Activated CD4-positive, alpha-beta T cell treated with anti-CD3 and anti-CD28 coated beads, Interleukin-2, amount 50 U/mL, for 48 hours (primary cell): ENCODE results near the gene CSNK1G3.
"Not testable (repeated sequence)": the region's sequence is repeated elsewhere in the genome, so short reads cannot be mapped to it uniquely, and the experiment has no call there.

ENCODE experiments used
- DNase-seq, 2 experiments: peaks; one replicate each; pipeline ENCODE4 v3.0.0-alpha.2; 2020

CSNK1G3 gene

DNA sequence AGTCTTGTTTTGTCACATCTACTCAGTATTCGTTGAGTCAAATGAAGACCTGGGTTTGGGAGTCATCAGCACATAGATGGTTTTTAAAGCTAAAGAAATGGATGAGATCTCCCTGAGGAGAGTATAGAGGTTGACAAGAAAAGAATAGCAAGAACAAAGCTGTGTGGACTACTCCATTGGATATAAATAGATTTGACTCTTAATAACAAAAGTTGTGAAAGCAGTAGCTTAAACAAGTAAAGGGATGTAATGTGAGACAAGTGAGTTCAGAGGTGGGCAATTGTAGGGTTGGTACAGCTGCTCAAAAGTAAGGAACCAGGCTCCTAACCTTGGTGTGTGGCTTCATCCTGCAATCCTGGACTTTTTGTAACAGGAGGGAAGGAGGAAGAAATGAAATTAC is 49.3 kb downstream of the CSNK1G3 start:
- no peak for DNase-seq

DNA sequence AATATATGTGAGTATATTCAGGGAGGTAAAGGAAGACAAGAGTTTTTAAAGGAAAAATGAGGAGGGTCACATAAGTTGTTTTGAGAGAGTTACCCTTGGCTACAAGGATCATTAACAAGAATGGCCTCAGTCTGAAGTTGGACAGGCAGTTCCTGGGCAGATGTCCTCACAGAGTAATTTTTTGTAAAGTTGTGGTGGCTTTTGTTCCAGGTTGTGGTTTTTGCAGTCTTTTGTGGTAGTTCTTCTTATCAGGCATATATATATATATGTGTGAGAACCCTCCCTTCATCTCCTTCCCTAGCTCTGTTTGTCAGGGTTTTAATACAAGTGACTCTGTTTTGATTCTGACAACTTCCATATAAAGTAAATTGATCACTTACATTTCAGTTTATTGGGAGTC is 60.0 kb downstream of the CSNK1G3 start:
- no peak for DNase-seq

GRCh38 chr5:123578390-123578789 is 66.4 kb downstream of the CSNK1G3 start:
- DNase-seq, result no peak

DNA sequence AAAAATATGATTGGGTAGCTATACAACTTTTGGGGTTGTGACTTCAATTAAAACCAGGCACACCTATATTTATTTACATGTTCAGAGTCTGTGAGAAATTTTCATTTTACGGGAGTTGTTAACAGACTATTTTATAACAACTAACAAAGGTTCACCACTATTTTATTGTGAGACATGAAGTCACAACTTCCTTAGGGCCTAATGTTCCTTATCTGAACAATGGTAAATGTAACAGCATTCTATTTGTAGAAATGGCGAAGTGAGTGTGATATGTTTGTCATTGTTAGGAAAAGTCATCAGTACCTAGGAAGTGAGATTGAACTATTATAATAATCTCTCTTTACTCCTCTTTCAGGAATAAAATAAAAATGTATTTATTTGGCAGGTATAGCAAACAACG is 67.4 kb downstream of the CSNK1G3 start:
- DNase-seq, result no peak

- no peak for DNase-seq
Observed at GRCh38 chr5:123582550-123583285, 70.7 kb downstream of the CSNK1G3 start.

- no peak for DNase-seq
Observed at GRCh38 chr5:123585871-123586270, 73.9 kb downstream of the CSNK1G3 start.

- DNase-seq, result no peak
Observed at GRCh38 chr5:123594434-123594833, 82.5 kb downstream of the CSNK1G3 start.

GRCh38 chr5:123597018-123597417 is 85.0 kb downstream of the CSNK1G3 start:
- DNase-seq, result no peak

DNA sequence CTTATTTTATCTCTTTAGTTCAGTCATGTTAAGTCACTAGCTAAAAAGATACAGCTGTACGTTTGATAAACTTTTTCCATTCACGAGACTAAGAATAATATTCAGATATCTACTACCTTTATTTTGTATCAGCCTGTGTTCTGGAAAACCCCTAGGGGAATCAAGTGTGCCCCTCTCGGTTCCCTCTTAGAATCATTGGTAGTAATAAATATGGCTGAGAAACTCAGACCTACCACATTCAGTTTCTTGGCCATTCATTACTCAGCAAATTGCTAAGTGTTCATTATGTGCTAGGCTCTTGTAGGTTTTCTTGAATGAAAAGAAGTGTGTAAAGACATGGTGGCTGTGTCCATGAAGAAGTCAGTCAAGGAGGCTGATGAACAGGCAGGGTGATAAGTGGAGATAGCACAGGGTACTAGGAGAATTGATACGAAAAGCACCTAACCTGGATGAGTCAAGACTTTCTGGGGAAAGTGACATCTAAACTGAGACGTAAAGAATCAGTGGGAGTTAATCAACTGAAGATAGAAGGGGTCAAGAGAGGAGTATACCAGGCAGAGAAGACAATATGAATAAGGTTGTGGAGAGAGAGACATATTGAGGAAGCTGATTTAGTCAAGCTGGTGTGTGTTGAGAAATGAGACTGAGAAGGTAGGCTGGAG is 86.2 kb downstream of the CSNK1G3 start:
- no peak for DNase-seq

DNA sequence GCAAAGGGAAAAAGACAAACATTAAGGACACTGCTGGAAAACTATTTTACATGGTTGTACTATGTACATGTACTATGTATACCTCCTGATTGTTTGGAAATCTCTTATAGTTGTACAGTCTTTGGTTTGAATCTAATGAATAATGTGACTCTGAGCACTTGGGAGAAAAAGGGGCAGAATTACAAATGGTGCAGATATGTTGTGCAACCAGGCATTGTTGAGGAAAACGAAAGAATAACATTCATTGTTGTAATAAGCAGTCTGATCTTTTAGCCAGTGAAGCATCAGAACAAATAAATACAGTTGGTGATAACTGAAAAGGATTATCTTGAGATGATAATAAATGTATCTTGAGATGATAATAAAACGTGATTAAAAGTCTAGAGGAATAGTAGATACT is 87.2 kb downstream of the CSNK1G3 start:
- no peak for DNase-seq

- DNase-seq, result no peak
Observed at GRCh38 chr5:123601610-123602009, 89.6 kb downstream of the CSNK1G3 start.

DNA sequence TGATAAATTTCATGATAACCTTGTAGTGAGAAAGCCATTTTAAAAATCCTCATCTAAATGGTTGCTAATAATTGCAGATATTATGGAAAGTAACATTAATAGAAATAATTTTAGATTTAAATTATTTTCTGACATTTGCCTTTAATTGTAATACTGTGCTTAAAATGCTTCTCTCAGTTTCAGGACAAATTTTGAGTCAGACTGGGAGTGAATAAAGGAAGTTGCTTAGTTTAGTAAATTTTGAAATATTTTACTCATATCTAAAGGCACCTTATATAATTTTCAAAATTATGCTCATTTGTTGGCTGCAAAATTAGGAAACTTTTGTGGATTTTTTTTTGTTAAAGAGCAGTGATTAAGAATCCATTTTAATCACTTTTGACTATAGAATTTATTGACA is 93.8 kb downstream of the CSNK1G3 start:
- DNase-seq, result no peak

DNA sequence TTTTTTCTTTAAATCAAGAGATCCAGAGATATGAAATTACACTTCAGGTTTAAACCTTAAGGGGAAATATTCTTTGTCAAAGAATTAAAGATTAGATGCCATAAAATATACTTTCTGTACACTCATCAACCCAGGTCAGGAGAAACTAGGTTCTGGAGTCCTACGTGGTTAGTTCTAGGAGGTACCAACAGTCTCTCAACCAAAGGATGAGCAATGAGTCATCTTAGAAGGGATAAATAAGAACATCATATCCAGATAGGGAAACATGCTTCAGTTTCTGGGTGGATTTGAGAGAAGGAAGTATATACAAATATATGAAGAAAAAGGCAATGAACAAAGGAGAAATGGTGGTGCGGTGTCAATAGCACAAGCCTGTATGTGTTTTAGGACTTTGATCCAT is 98.2 kb downstream of the CSNK1G3 start:
- no peak for DNase-seq

DNA sequence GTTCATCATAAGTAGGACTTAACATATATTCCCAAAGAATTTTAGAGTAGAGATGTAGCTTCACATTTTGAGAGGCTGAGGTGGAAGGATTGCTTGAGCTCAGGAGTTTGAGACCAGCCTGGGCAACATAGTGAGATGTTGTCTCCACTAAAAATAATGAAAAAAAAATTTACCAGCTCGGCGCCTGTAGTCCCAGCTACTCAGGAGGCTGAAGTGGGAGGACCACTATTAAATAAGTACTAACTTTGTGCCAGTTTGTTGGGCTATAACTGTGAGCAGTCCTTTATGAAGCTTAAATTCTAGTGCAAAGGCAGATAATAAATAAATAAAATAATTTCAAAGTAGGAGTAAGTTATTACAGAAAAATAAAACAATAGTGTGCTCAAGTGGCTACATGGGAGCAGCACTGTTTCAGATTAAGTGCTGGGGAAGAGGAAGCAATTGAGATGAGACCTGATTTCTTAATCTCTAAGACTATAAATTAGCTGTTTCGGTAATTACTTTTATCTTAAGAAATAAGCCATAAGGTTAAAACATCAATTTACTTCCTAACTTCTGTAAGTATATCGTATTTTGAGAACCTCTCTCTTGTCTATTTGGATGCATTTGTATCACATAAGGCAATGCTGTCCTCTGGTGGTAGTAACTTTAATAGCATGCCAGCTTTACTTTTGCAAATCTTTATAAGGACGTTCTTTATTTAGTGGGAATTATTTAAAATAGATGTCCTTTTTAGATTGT is 98.9 kb downstream of the CSNK1G3 start:
- DNase-seq, result no peak

DNA sequence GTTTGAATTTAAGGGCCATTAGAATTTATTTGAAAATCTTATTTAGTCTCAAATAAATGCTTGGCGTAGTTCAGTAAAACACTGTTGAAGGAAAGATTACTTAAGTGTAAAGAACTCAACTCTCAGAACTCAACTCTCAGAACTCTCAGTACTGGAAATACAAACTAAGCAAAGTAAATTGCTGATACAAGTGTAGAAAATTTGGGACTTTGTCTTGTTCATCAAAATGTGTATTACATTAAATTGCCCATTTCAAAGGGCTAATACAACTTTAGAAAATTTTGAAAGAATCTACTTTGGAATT is 99.4 kb downstream of the CSNK1G3 start:
- DNase-seq, result no peak

DNA sequence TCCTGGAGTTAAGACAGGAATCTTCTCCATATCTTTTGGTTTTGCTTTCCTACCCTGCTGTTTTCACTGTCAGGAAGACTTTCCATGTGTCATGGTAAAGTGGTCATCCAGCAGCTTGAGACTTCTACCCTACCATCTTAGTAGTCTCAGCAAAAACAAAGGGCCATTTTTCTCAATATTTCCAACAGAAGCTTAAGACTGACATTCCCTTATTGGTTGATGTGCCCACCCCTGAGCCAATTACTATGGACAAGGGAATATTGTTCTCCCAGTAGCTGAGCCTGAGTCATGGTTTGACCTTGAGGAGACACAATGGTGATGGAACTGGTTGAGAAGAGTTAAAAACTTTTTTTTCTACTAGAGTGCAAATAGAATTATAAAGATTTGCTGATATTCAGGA is 105.6 kb downstream of the CSNK1G3 start:
- DNase-seq, result no peak

- no peak for DNase-seq
Observed at GRCh38 chr5:123626051-123626450, 114.1 kb downstream of the CSNK1G3 start.

GRCh38 chr5:123628860-123629544 is 117.0 kb downstream of the CSNK1G3 start:
- DNase-seq, result no peak

DNA sequence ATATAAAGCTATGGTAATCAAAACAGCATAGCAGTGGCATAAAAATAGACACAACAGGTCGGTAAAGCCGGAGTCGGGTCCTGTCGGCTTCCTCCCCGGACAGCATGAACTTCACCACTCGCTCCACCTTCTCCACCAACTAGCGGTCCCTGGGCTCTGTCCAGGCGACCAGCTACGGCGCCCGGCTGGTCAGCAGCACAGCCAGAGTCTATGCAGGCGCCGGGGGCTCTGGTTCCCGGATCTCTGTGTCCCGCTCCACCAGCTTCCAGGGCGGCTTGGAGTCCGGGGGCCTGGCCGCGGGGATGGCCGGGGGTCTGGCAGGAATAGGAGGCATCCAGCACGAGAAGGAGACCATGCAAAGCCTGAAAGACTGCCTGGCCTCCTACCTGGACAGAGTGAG is 124.0 kb downstream of the CSNK1G3 start:
- DNase-seq, result no peak

DNA sequence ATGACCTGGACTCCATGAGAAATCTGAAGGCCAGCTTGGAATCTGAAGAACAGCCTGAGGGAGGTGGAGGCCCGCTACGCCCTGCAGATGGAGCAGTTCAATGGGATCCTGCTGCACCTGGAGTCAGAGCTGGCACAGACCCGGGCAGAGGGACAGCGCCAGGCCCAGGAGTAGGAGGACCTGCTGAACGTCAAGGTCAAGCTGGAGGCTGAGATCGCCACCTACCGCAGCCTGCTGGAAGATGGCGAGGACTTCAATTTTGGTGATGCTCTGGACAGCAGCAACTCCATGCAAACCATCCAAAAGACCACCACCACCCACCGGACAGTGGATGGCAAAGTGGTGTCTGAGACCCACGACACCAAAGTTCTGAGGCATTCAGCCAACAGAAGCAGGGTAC is 125.1 kb downstream of the CSNK1G3 start:
- DNase-seq, result not testable (repeated sequence)

GRCh38 chr5:123639244-123639643 is 127.3 kb downstream of the CSNK1G3 start:
- DNase-seq, result no peak

- no peak for DNase-seq
Observed at GRCh38 chr5:123645024-123645603, 133.1 kb downstream of the CSNK1G3 start.

DNA sequence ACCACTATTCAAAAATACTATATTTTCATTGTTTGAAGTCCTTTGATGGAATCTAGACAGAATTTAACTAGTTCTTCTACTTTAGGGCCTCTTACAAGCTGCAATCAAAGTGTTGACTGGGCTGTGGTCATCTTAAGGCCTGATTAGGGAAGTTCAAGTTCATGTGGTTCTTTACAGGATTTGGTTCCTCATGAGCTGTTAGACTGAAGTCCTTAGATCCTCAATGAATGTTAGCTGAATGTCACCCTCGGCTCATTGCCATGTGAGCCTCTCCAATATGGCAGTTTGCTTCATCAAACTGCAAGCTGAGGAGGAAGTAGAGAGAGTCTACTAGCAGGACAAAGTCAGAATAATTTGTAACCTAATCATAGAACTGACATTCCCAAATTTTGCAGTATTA is 135.1 kb downstream of the CSNK1G3 start:
- DNase-seq, result no peak
